HG02970 (cell line): ENCODE measurements around the gene SPRR2G.
"Not testable (repeated sequence)": the region's sequence is repeated elsewhere in the genome, so short reads cannot be mapped to it uniquely, and the experiment has no call there.

ENCODE experiments used
- ATAC-seq: cut with Tn5 transposase; IDR thresholded peaks from one replicate; pipeline ENCODE4 v1.9.1; 2021; ENCODE audit warnings: mild to moderate bottlenecking, moderate library complexity, moderate number of reproducible peaks; ENCODE audit not compliant: unreplicated experiment, low FRiP score

Gene SPRR2G

GRCh38 chr1:153150846-153151245 lies at the start of gene SPRR2G:
Gene SPRR2G (minus strand): TSS chr1:153150890. CDS start chr1:153150110, 780 bp downstream.
- no peak for ATAC-seq

DNA sequence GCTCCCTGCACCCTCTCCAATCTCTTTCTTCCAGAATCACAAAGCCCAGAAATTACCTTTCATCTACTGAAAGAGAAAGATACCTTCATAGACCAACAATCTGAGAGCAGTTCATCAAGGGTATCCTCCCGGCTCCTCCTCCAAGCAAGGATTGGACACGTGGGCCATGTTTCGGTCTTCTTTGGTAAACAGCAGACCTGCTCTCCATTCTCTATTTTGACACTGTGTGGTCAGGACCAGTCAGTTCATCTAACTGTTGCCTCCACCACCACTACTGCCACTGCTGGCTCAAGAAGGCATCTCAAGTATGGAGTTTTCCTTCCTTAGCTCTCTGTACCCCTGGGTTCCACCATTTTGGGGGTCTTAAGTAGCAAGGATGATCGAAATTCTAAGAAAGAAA lies 44.5 kb upstream of the SPRR2G start:
- ATAC-seq = no peak

- no peak for ATAC-seq
Observed at GRCh38 chr1:153194331-153195050, 43.8 kb upstream of the SPRR2G start.

- no peak for ATAC-seq
Observed at GRCh38 chr1:153192697-153193096, 42.0 kb upstream of the SPRR2G start.

- ATAC-seq = no peak
Observed at GRCh38 chr1:153190373-153190772, 39.7 kb upstream of the SPRR2G start.

GRCh38 chr1:153188301-153188700 lies 37.6 kb upstream of the SPRR2G start:
- not testable (repeated sequence) for ATAC-seq

DNA sequence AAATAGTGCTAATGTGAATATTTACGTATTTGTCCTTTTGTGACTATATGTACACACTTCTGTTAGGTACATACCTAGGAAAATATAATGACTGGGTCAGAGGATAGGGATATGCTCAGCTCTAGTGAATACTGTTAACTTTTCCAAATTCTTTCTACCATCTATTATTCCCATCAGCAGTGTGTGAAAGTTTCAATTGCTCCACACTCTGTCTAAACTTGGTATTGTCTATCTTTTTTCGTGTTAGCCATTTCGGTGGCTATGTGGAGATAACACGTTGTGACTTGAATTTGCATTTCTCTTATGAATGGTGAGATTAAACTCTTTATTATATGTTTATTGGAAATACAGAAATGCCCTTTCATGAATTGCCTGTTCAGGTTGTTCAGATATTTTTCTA lies 29.9 kb upstream of the SPRR2G start:
- no peak for ATAC-seq

DNA sequence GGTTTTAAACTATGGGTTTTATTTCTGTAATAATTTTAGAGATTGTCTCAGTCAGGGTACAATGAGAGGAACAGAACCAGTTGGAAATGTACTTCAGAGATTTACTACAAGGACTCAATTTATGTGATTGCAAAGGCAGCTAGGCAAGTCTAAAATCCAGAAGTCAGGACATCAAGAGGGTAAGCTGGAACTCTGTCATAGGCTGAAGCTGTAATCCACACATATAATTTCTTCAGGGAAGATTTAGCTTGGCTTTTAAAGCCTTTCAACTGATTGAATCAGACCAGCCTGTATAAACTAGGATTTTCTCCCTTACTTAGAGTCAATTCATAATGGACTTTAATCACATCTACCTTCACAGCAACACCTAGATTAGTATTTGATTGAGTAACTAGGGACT lies 28.2 kb upstream of the SPRR2G start:
- no peak for ATAC-seq

DNA sequence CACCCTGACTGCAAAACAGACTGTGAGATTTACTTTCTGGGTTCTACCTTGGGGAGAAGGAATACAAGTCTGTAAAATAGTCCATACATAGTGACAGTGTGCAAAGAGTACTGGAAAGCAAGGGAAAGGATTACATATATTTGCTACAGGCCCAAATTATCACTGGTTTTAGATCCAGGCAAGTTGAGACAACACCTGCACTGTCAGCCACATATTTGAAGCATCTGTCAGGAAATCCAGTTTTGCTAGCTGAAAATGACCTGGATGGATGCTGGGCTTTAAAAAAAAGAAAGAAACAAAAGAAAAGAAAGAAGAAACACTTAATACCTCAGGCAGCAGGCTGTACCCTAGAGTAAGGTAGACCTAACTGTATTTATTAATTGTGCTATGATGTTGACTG lies 23.9 kb upstream of the SPRR2G start:
- ATAC-seq = no peak

DNA sequence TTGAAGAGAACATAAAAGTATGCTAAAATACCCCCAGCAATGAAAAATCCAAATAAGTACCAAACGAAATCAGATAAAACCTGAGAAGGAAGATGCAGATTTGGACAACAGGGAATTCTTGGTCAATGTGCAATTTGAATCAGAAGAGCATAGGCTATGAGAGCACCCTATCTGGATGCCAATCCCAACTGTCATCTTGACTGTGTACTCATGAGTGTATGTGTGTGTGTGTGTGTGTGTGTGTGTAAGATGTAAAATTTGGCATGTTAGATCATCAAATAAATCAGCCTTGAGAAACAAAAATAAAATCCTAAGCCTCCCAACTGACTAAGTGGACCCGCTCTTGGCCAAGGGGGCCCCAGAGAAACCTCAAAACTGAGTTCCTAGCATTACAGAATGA lies 18.0 kb upstream of the SPRR2G start:
- ATAC-seq = no peak

DNA sequence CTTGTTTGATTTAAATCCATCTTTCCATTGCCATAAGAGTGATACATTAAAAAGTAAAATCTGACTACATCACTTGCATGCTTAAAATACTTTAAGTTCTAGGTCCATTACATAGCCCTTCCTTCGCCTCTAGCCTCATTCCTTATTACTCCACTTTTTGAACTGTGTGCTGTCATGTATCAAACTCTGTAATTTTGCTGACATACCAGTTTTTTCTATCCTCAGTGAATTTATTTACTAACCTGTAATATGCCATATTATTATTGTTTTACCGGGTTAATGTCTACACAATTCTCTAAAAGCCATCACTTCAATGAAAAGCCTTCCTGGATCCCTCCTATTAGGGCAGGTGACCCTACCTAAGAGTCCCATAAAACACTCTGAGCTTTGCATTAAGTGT lies 4.9 kb upstream of the SPRR2G start:
- ATAC-seq = no peak

- no peak for ATAC-seq
Observed at GRCh38 chr1:153152481-153152880, 1.8 kb upstream of the SPRR2G start.

- no peak for ATAC-seq
Observed at GRCh38 chr1:153141377-153141776, 9.3 kb downstream of the SPRR2G start.

DNA sequence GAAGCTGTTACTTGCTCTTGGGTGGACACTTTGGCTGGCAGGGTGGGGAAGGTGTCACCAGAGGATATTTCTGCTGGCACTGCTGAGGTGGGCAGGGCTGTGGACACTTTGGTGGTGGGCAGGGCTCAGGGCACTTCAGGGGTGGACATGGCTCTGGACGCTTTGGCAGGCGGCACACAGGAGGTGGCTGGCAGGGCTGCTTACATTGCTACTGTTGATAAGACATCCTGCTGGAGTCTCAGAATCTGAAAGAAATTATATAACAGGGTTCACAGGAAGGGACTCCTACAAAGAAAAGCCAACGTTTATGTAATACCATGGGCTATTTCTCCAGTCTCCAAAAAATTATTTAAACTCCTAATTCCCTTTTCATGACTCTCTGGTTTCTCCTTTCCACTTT lies 10.2 kb downstream of the SPRR2G start:
- no peak for ATAC-seq

DNA sequence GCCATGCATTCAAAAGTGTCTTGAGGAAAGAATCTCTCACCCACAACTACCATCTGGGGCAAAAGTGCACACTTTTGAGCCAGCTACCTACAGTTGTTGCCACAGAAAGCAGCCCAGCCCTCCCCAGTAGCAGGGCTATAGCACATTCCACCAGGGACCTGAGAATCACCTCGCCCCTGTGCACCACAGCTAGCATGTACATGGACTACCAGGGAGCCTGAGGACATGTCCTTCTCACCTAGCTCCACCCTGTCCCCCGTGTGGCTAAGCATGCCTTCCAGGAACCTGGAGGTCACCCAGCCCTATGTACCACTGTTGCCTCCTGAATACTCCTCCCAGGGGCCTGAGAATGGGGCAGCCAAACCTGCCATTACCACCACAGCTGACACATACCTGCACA lies 16.9 kb downstream of the SPRR2G start:
- no peak for ATAC-seq

DNA sequence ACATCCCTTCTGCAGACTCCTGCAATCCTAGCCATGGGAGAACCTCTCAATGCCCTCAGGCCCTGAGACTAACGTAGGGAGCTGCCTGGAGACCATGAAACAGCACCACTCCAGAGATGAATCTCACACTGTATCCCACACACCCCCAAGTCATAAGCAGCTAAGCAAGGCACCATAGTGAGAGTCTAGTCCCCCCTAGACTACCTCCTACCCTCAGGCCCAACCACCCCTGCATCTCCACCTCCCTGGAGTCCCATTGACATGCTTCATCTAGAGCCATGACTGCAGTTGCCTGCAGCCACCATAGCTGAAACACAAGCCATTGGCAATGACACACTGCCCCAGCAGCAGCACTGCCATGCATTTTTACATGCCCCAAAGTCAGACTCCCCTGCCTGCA lies 17.4 kb downstream of the SPRR2G start:
- ATAC-seq = no peak

- ATAC-seq = not testable (repeated sequence)
Observed at GRCh38 chr1:153128688-153129087, 22.0 kb downstream of the SPRR2G start.

GRCh38 chr1:153127296-153127695 lies 23.4 kb downstream of the SPRR2G start:
- ATAC-seq = no peak

- no peak for ATAC-seq
Observed at GRCh38 chr1:153125536-153125935, 25.2 kb downstream of the SPRR2G start.

GRCh38 chr1:153123793-153124192 lies 26.9 kb downstream of the SPRR2G start:
- not testable (repeated sequence) for ATAC-seq

DNA sequence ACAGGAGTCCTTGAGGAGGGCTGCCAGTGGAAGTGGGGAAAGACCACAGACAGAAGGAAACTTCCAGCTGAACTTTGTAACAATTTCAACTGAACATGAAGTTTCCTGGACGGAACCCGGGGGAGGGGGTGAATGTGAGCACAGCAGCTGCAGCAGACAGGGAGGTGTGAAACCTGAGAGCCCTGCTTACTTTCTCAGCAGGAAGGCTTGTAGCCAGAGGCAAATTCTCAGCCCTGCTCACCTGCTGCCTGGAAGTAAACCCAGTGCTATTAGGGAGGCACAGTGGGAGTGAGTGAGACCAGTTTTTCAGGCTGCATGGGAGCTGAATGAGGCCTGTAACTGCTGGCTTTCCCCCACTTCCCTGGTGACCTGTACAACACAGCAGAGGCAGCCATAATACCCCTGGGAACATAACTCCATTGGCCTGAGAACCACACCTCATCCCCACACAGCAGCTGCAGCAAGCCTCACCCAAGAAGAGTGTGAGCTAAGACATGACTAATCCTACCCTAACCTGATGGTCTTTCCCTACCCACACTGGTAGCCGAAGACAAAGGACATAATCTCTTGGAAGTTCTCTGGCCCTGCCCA lies 27.8 kb downstream of the SPRR2G start:
- ATAC-seq = no peak

GRCh38 chr1:153120945-153121344 lies 29.7 kb downstream of the SPRR2G start:
- no peak for ATAC-seq
